GM18951 (cell line): ENCODE results near the gene TSPAN13.

Source experiments
- POLR2A ChIP-seq: IDR thresholded peaks from 4 replicates; pipeline ENCODE4 v1.6.1; 2011; ENCODE audit warnings: mild to moderate bottlenecking; ENCODE audit not compliant: insufficient read length, insufficient read depth; ENCODE audit errors: extremely low read depth
- in situ Hi-C: fragments of 300-500 bp; cut with MboI; formaldehyde crosslinking; loops from one replicate; pipeline ENCODE4 v1.12.0; 2022; ENCODE audit warnings: low sequenced_read_pairs, mixed read lengths, inconsistent platforms; ENCODE audit not compliant: unreplicated experiment

The TSPAN13 gene

DNA sequence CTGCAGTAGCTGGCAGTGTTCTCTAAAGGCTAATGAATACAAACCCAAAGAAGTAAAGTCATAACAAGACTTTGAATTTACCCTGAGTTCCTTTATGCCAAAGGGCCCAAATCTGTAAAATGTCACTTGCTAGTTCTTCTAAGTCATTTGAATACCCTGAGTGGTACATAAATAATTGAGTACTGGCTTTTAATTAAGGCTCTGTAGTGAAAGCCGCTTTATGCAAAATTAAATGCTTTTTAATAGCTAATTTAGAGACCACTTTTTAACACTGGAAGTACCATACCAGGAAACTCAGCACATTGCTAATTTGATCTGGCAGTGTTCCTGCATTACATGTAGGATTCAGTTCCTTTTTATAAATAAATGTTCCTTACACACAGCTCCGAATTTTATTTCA is 24.0 kb upstream of the TSPAN13 start:
- in situ Hi-C loops: no loop called here
- TF ChIP-seq POLR2A: no peak

DNA sequence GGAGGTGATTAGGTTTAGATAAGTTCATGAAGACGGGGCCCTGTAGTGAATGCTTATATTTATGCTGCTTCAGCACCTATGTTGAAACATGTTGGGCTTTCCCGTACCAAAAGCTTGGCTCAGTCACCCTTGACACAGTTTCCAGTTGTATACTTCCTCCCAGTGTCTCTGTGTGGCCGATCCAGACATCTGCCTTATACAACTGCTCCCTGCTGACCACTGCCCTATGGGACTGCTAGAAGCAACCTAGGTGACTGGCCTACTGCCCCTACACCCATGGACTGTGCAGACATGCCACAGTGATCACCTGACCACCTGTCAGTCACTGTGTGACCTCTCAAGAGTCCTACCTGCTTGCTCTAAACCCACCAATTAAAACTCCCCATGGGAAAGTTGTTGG is 22.6 kb upstream of the TSPAN13 start:
- TF ChIP-seq POLR2A: no peak
- in situ Hi-C loops: no loop called here

DNA sequence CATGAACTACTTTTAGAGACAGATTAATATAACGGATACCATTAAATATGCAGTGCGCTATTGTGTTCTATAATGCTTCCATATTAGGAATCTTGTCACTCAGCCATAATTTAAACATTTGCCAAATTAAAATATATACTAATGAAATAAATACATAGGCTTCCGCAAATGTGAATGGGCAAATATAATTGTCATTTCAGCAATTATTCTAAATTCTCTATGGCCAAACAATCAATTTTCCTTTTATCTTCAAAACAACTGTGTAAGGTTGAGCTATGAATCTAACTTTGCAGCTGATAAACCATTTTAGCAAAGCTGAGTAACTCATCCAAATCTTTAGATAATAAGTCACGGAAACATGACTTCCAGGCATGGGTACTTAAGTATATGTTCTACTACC is 20.7 kb upstream of the TSPAN13 start:
- no peak for TF ChIP-seq POLR2A
- in situ Hi-C loops: no loop called here

DNA sequence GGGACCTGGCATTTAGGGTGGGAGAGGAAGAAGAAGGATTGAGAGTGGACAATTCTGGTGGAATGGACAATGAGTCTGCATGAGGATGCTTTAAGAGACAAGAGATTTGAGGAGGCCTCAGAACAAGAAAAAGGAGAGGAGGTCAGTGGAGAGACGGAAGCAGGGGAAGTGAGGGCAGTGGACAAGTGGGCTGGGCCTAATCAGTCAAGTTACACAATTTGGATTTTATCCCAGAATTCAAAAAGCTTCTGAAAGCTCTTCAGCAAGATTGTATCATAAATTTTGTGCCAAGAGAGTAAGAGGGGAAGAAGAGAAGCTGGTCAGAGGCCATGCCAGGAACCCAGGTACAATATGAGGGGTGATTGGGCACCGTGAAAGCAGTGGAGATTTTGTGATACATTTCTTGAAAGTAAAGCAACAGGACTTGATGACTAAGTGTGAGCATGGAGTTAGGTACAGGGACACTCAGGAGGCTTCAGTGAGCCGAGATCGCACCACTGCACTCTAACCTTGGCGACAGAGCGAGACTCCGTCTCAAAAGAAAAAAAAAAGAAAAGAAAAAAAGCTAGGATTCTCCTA is 19.3 kb upstream of the TSPAN13 start:
- no peak for TF ChIP-seq POLR2A
- in situ Hi-C loops: no loop called here

DNA sequence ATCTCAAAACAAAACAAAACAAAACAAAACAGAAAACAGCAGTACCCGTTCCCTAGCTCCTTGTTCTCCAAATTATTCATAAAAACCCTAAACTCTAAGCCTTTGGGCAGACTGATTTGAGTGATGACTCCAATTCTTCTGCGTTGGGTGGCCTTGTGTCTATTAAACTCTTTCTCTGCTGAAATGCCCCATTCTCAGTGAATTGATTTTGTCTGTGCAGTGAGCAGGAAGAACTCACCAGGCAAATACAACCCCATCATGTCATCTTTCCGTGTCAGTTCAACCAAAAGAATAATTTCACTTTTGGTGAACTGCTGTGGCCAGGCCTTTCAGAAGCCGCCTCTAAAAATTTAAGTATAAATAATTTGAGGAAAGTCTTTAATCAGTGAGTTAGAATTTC is 18.5 kb upstream of the TSPAN13 start:
- no peak for TF ChIP-seq POLR2A
- in situ Hi-C loops: no loop called here

DNA sequence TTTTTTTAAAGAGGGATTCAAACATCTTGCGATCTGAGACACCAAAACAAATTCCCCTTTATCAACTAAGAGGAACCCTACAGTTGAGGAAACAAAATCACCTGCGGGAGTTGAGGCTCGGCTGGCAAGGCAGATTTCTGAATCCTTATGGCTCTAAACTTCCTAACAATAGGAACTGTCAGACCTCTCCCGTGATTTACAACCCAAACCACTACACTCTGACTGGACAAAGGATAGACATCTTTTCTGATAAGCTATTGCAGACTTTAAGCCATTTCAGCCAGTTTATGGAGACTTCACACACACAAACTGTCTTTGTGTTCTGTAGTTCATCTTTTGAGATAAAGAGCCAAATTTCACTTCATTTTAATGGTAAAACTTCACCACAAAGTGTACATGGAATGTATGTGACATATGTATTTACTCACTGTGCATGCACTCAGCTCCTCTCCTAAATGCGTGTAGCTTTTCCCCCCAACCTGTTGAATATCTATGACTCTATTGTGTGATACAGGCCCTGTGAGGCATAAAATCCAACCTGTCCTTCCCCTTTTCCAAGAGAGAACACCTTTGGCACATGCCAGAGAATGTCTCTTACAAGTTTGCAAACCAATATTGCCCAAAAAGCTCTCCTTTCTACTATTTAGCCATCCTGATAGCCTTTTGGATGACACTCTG is 15.4 kb upstream of the TSPAN13 start:
- in situ Hi-C loops: no loop called here
- TF ChIP-seq POLR2A: no peak

DNA sequence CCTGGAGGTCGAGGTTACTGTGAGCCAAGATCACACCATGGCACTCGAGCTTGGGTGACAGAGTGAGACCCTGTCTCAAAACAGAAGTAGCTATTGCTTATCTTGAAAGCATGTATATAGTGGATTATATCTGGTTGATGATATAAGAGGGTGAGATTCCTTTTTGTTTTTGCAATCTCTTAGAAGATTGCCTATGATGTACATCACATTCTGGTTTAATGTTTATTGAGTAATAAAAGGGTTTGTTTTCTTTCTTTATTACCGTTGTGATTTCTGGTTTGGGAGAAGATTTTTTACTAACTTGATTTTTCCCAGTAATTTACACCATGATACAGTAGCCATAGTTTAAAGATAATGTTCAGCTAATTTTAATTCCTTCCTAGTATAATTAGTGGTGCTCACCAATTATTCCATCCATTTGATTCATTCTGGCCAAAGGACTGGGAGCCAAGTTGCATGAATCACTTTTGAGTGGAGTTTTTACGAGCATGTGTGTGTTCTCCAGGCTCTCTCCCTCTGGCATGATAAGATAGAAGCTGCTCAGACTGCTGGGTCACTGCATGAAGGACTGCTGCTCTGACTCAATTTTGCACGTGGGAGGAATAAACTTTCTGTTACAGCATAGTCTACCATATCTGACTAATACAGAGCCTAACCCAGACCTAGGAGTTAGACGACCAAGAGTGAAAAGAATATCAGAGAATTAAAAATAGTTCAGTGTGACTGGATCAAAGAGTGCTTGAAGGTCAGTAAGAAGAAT is 13.5 kb upstream of the TSPAN13 start:
- no peak for TF ChIP-seq POLR2A
- in situ Hi-C loops: no loop called here

DNA sequence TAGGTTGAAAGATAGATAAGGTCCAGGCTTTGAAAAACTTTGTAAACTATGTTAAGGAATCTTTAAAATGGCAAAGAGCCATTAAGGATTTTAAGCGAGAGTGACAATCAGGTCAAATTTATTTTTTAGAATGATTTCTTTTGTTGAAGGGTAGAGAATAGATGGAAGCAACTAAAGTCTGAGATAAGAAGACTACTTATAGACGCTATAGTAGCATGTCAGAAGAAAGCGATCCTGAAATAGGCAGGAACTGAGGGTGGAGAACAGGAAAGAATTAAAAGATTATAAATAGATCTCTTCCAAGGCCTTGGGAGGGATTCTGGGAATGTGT is 13.0 kb upstream of the TSPAN13 start:
- in situ Hi-C loops: no loop called here
- TF ChIP-seq POLR2A: no peak

DNA sequence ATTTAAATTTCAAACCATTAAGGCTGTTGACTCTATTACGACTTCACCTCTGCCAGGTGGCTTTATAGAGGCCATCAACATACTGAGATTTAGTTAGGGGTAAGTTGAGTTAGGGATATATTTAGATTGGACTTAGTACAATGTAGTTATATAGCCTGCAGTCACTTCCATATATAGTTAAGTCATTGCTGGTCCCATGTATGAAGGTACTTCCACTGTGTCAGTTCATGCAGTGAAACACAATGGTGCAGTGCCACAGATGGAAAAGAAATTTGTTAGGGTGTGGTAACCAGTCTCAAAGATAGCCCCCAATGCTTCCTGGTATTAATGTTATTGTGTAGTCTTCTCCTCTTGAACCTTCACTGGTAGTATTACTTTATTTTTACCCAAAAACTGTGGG is 12.6 kb upstream of the TSPAN13 start:
- TF ChIP-seq POLR2A: no peak
- in situ Hi-C loops: no loop called here

DNA sequence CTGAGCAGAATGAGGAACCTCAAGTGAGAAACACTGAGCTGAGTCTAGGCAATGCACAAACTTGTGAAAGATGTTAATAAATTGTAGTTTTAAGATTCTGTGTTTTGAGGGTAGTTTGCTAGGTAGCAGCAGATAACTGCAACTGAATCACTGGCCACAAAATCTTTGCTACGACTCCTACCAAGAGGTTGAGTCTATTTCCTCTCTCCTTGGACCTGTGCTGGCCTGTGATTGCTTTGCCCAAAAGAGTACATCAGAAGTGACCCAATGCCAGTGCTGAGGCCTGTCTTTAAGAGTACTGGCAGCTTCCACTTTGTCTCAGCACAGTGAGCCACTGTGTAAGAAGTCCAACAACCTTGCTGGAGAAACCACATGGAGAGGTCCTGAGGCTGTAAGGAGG is 11.9 kb upstream of the TSPAN13 start:
- in situ Hi-C loops: no loop called here
- TF ChIP-seq POLR2A: no peak

DNA sequence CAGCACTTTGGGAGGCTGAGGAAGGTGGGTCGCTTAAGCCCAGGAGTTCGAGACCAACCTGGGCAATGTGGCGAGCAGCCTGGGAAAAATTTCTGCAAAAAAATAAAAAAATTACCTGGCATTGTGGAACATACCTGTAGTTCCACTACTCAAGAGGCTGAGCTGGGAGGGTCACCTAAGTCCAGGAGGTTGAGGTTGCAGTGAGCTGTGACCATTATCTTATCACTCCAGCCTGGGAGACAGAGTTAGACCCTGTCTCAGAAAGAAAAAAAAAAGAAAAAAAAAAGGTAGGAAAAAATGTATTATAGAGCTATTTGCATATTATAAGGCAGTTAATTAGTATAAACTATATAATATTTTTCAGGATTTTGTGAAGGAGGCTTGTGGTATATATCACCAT is 11.0 kb upstream of the TSPAN13 start:
- in situ Hi-C loops: no loop called here

DNA sequence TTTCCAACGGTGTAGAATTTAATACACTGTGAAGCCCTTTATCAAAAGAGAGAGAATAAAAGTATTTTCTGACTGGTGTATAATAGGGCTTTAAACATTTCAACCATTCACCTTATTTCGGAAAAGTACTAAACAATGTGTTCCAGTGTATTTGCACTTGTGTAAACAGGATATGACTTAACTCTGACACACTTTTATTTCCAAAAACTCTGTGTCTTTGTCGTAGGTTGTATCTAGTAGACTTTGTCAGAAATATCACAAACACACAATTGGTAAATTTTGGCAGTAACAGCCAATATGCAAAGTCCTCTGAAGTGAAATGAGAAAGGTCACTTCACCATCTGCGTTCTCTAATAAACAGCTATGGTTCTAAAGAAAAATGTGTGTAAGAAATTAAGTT is 10.3 kb upstream of the TSPAN13 start:
- no peak for TF ChIP-seq POLR2A
- in situ Hi-C loops: no loop called here

More for the DNA sequence above, 11.0 kb upstream of the TSPAN13 start:
- no peak for TF ChIP-seq POLR2A

DNA sequence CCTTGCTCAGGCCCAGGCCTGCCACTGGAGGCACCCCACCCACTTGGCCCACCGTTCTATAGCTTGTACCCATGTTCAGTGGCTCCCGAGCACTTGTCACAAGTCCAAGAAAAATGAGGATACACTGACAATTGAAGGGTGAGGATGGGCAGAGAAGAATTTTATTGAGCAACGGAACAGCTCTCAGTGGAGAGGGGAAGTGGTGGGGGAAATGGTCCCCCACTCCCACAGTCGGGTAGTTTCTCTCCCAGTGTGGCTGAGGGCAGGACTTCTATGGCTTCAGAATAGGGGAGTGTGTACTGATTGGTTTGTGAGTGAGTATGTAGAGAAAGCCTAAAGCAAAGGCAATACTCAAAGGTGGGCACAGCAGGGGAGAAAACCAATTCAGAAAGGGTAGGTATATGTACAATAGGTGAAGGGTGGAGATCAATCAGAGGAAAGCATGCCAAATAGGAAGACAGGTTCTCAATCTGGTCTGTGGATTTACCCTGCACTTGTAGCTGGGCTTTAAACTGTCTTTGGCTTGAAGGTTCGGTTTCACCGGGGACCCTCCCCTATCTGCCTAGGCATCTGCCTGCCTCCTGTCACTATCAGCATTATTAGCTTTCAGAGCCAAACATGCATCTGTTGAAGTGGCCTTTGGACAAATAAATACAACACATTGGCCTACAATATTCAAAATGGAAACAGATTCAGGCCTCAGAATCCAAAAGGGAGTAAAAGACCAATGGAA is 8.9 kb upstream of the TSPAN13 start:
- in situ Hi-C loops: no loop called here
- TF ChIP-seq POLR2A: no peak
